COLO668 (cell line): ENCODE results near the gene MARF1.
"Not testable (repeated sequence)": the region's sequence is repeated elsewhere in the genome, so short reads cannot be mapped to it uniquely, and the experiment has no call there.

Source experiments
- DNase-seq: peaks from one replicate; lab custom pipeline; 2025; ENCODE audit not compliant: unreplicated experiment; lab: John Stamatoyannopoulos, UW

Gene MARF1

GRCh38 chr16:15621889-15622288, 21.1 kb downstream of the MARF1 start:
- no peak for DNase-seq

DNA sequence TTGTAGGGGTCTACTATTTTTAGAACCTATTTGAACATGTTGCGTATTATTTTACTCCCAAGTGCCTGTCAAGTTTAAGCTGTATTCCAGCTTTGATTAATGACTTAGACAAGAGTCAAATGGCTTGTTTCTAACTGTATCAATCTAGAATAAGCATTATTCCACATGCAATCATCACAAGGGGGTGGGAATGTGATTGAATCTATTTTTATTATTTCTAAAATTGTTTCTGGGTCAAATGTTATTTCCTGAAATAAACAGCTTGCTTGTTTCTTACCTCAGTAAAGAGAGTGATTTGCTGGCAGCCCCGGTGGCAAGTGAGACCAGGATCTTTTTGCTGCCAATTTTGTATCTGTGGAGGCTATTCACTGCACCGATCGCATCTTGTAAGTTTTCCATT, 21.5 kb downstream of the MARF1 start:
- no peak for DNase-seq

GRCh38 chr16:15620611-15621195, 22.3 kb downstream of the MARF1 start:
- DNase-seq: no peak

DNA sequence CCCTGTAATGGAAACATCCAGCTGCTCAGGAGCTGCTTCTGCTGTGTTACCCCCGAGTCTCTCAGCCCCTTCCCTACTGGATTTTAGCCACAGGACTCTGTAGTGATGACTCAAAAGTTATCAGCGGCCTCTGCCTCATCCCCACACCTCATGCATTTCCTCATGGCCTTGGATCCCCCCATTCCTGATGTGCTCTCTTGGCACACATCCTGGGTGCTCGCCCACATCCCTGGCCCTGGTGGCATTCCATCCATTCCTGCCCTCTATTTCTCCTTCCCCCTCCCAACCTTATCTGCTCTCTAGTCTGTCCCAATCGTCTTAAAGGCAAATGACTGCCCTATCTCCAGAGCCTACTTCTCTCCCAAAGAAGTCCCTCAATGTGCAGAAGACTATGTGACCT, 24.6 kb downstream of the MARF1 start:
- DNase-seq: no peak

- no peak for DNase-seq
Observed at GRCh38 chr16:15617901-15618300, 25.1 kb downstream of the MARF1 start.

- DNase-seq: peak; percentile 21
Observed at GRCh38 chr16:15616475-15617165, 26.3 kb downstream of the MARF1 start.

- no peak for DNase-seq
Observed at GRCh38 chr16:15616012-15616411, 26.9 kb downstream of the MARF1 start.

DNA sequence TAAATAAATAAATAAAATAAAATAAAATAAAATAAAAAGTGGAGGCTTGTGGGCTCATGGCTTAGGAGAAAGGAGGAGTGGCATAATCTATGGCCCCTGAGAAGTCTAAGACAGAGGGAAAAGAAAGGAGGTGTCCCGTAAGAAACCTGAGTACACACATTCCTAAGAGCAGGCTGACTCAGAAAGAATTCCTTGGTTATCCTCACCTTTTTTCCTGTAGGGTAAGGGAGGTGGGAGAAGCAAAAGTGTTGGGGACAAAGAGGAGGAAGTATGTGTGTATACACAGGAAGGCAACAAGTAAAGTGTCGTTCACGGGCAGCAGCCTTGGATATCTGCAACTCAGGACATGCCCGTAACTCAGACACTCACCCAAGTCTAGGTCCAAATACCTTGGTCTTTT, 29.3 kb downstream of the MARF1 start:
- no peak for DNase-seq

GRCh38 chr16:15611610-15612009, 31.3 kb downstream of the MARF1 start:
- DNase-seq: no peak

GRCh38 chr16:15610369-15610871, 32.5 kb downstream of the MARF1 start:
- no peak for DNase-seq

GRCh38 chr16:15609286-15609649, 33.7 kb downstream of the MARF1 start:
- DNase-seq: no peak

DNA sequence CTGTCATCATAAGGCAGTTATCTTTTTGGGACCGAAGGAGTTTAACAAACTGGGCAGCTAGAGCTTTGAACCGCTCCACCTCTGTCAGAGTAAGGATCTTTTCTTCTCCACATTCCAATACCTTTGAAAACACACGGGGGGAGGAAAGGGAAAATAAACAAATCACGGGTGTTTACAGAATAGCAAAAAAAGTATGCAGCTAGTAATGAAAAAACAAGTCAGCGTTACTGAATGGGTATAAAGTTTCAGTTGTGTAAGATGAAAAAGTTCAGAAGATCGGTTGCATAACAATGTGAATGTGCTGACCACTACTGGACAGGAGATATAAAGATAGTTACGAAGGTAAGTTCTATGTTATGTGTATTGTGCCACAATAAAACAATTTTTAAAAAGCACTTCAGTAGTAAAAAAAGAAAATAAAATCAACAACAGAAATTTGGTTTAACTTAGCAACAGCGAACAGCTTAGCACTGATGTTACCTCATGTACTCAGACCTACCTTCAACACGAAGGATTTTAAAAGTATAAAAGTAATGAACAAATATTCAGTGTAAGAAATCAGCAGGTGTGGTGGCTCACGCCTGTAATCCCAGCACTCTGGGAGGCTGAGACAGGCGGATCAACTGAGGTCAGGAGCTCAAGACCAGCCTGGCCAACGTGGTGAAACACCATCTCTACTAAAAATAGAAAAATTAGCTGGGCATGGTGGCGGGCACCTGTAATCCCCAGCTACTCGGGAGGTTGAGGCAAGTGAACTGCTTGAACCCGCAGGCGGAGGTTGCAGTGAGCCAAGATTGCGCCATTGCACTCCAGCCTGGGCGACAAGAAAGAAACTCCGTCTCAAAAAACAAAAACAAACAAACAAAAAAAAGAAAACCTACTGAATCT, 34.3 kb downstream of the MARF1 start:
- no peak for DNase-seq

- DNase-seq: no peak
Observed at GRCh38 chr16:15607700-15608396, 35.1 kb downstream of the MARF1 start.

- DNase-seq: not testable (repeated sequence)
Observed at GRCh38 chr16:15607221-15607699, 35.7 kb downstream of the MARF1 start.

- no peak for DNase-seq
Observed at GRCh38 chr16:15606518-15607220, 36.3 kb downstream of the MARF1 start.

DNA sequence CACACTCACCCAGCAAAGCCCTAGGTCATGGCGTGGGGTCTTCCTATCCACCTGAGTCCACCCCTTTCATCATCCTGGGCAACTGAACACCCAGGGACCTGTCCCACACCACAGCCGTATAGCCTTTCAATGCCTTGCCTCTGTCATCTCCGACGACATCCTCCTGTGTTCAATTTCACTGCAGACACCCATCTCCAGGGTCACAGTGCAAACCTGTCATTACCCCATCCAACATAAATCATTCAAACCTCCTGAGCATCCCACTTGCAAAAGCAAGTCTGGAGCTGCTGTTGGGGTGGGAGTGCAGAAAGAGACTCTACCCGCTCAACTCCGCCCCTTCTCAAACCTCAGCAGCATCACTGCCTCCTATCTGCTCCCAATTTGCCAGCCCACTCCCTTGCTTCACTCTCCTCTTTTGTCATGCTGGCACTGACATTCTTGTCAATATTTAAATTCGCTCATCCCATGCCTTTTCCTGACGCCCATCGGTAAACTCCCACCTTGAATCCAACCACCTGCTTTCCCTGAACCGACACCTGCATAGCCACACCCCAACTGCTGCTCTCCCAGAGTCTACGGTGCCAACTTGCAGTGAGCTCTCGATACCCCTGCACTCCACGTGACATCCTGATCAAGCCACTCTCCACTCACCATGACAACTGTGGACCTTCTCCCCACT, 37.0 kb downstream of the MARF1 start:
- peak; percentile 31 for DNase-seq

- no peak for DNase-seq
Observed at GRCh38 chr16:15604460-15605440, 38.2 kb downstream of the MARF1 start.

- DNase-seq: no peak
Observed at GRCh38 chr16:15602285-15603044, 40.5 kb downstream of the MARF1 start.
